ENCODE measurements around the gene UFC1. TPM values are rescaled to one million over a fixed set of nuclear protein-coding genes. Genes with fewer than 3 reads are reported as not detected.

Gene UFC1
- total RNA-seq, 1 donor from 2014 or later = 91.0 TPM

DNA sequence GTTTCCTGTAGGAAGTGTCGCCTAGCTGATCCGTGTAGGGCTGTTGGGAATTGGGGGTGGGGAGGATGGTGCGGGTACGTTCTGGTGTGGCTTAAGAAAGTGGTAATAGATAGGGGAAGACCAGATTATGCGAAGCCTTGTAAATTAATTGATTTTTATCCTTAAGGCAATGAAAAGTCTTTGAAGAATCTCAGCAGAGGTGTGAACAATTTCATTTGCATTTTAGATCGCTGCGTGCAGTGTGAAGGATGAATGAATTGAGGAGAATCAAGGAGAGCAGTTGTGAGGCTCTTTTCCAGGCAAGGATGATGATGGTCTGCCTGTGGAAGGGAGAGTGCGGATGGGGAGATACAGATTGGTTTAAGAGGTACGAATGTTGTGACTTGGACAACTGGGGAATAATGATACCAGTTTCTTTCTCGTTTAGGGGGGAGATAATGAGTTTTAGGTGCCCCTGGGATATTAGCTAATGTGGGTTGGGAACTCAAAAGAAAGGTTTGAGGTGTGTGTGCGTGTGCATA lies 20.5 kb upstream of the UFC1 start:
- no peaks in the 10 kb centered on the region for H3K9me3 ChIP-seq (ENCODE audit: insufficient read depth, low read depth, low read length)
- H3K36me3 Mint-ChIP-seq (ENCODE audit: low read depth, unreplicated experiment) = peaks cover 9% of the 10 kb centered on the region
- H3K27ac ChIP-seq (ENCODE audit: low read depth, low read length) = peak overlapping the region; percentile 91
- peak overlapping the region; percentile 100 for H3K4me2 ChIP-seq (ENCODE audit: low read length)
- H2AFZ ChIP-seq (ENCODE audit: low read depth, low read length) = peak overlapping the region; percentile 88
- H3K27me3 Mint-ChIP-seq (ENCODE audit: low read depth, unreplicated experiment) = no peaks in the 10 kb centered on the region
- TF ChIP-seq EZH2 (IDR thresholded peaks at IDR 0.05; ENCODE audit: insufficient read depth, low read length) = no peak
- TF ChIP-seq, protein P1, sequence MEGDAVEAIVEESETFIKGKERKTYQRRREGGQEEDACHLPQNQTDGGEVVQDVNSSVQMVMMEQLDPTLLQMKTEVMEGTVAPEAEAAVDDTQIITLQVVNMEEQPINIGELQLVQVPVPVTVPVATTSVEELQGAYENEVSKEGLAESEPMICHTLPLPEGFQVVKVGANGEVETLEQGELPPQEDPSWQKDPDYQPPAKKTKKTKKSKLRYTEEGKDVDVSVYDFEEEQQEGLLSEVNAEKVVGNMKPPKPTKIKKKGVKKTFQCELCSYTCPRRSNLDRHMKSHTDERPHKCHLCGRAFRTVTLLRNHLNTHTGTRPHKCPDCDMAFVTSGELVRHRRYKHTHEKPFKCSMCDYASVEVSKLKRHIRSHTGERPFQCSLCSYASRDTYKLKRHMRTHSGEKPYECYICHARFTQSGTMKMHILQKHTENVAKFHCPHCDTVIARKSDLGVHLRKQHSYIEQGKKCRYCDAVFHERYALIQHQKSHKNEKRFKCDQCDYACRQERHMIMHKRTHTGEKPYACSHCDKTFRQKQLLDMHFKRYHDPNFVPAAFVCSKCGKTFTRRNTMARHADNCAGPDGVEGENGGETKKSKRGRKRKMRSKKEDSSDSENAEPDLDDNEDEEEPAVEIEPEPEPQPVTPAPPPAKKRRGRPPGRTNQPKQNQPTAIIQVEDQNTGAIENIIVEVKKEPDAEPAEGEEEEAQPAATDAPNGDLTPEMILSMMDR (IDR thresholded peaks at IDR 0.05; ENCODE audit: insufficient read depth, low read depth, low read length) = no peak
- peaks cover 19% of the 10 kb centered on the region for H3K4me1 Mint-ChIP-seq (ENCODE audit: low read depth, unreplicated experiment)
- no peaks in the 10 kb centered on the region for H3K9me3 Mint-ChIP-seq (ENCODE audit: unreplicated experiment)
- no peak overlapping the region for H3K4me3 Mint-ChIP-seq (ENCODE audit: unreplicated experiment)
- no peak overlapping the region for H3K27ac Mint-ChIP-seq (ENCODE audit: unreplicated experiment)
- H3K4me3 ChIP-seq (ENCODE audit: insufficient read depth, low read depth, low read length) = peak overlapping the region; percentile 93
- peaks cover 5% of the 10 kb centered on the region for H3K4me1 ChIP-seq (ENCODE audit: insufficient read depth, low read length)
- no peak for DNase-seq (ENCODE audit: low read depth)
- no peaks in the 10 kb centered on the region for H3K27me3 ChIP-seq (ENCODE audit: insufficient read depth, low read length)
- H4K20me1 ChIP-seq (ENCODE audit: insufficient read depth, low read length) = peaks cover 37% of the 10 kb centered on the region
- H3K36me3 ChIP-seq (ENCODE audit: insufficient read depth, low read length) = peaks cover 10% of the 10 kb centered on the region
- peaks cover 60% of the 10 kb centered on the region for H3K79me2 ChIP-seq (ENCODE audit: insufficient read depth, low read length)
- FAIRE-seq = no peak
- H3K9ac ChIP-seq (ENCODE audit: low read length) = peak overlapping the region; percentile 94

DNA sequence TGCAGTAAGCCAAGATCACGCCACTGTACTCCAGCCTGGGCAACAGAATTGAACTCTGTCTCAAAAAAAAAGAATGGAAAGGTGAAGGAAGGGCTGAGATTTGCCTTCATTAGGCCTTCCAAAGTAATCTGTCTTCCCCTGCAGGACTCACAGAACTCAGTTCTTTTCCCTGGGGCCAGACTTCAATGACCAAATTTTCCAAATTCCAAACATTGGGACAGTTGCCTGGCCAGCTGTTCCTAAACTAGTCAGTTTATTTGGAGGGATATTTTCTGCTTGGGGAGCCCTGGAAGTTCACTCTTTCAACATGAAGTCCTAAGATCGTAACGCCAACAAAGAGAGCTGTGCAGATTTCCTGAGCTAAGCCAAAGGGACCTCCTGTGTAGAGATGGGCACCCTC lies 15.9 kb upstream of the UFC1 start:
- no peaks in the 10 kb centered on the region for H3K9me3 Mint-ChIP-seq (ENCODE audit: unreplicated experiment)
- no peaks in the 10 kb centered on the region for H3K4me1 Mint-ChIP-seq (ENCODE audit: low read depth, unreplicated experiment)
- DNase-seq (ENCODE audit: low read depth) = no peak
- H3K4me3 Mint-ChIP-seq (ENCODE audit: unreplicated experiment) = no peak overlapping the region
- H3K36me3 Mint-ChIP-seq (ENCODE audit: low read depth, unreplicated experiment) = no peaks in the 10 kb centered on the region
- H2AFZ ChIP-seq (ENCODE audit: low read depth, low read length) = no peak overlapping the region
- no peaks in the 10 kb centered on the region for H3K36me3 ChIP-seq (ENCODE audit: insufficient read depth, low read length)
- H3K4me3 ChIP-seq (ENCODE audit: insufficient read depth, low read depth, low read length) = no peak overlapping the region
- FAIRE-seq = no peak
- H3K9ac ChIP-seq (ENCODE audit: low read length) = no peak overlapping the region
- H4K20me1 ChIP-seq (ENCODE audit: insufficient read depth, low read length) = peaks cover 4% of the 10 kb centered on the region
- no peak overlapping the region for H3K27ac Mint-ChIP-seq (ENCODE audit: unreplicated experiment)
- no peak overlapping the region for H3K4me2 ChIP-seq (ENCODE audit: low read length)
- no peaks in the 10 kb centered on the region for H3K27me3 Mint-ChIP-seq (ENCODE audit: low read depth, unreplicated experiment)
- H3K9me3 ChIP-seq (ENCODE audit: insufficient read depth, low read depth, low read length) = no peaks in the 10 kb centered on the region
- TF ChIP-seq, protein P1 (IDR thresholded peaks at IDR 0.05; ENCODE audit: insufficient read depth, low read depth, low read length) = no peak
- TF ChIP-seq EZH2 (IDR thresholded peaks at IDR 0.05; ENCODE audit: insufficient read depth, low read length) = no peak
- peaks cover 21% of the 10 kb centered on the region for H3K79me2 ChIP-seq (ENCODE audit: insufficient read depth, low read length)
- H3K27me3 ChIP-seq (ENCODE audit: insufficient read depth, low read length) = no peaks in the 10 kb centered on the region
- H3K27ac ChIP-seq (ENCODE audit: low read depth, low read length) = no peak overlapping the region
- no peaks in the 10 kb centered on the region for H3K4me1 ChIP-seq (ENCODE audit: insufficient read depth, low read length)

DNA sequence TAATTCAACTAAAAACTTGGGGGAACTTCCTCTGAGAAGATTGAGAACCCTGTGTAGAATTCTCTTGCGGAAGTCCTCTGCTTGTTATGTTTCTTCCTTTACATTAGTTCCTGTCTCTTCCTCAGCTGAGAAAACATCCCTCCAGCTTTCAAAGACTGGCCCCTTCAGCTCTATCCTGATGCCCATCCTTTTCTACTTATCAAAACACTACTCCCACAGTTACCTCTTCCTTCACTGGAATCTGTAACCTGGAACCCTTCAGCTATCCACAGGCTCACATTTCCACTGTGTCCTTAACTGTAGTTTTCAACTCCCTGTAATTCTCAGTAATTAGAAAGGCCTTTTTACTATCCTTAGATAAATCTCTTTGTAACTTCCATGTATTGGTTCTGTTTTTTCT lies 15.3 kb upstream of the UFC1 start:
- no peaks in the 10 kb centered on the region for H3K4me1 ChIP-seq (ENCODE audit: insufficient read depth, low read length)
- H3K27ac ChIP-seq (ENCODE audit: low read depth, low read length) = no peak overlapping the region
- TF ChIP-seq, protein P1 (IDR thresholded peaks at IDR 0.05; ENCODE audit: insufficient read depth, low read depth, low read length) = no peak
- H3K9ac ChIP-seq (ENCODE audit: low read length) = no peak overlapping the region
- H3K36me3 Mint-ChIP-seq (ENCODE audit: low read depth, unreplicated experiment) = no peaks in the 10 kb centered on the region
- H3K27me3 Mint-ChIP-seq (ENCODE audit: low read depth, unreplicated experiment) = no peaks in the 10 kb centered on the region
- no peak overlapping the region for H3K27ac Mint-ChIP-seq (ENCODE audit: unreplicated experiment)
- no peak overlapping the region for H3K4me2 ChIP-seq (ENCODE audit: low read length)
- H3K4me3 Mint-ChIP-seq (ENCODE audit: unreplicated experiment) = no peak overlapping the region
- H3K4me3 ChIP-seq (ENCODE audit: insufficient read depth, low read depth, low read length) = no peak overlapping the region
- FAIRE-seq (no peak), DNase-seq (ENCODE audit: low read depth) (no peak)
- H3K79me2 ChIP-seq (ENCODE audit: insufficient read depth, low read length) = peaks cover 19% of the 10 kb centered on the region
- H3K9me3 ChIP-seq (ENCODE audit: insufficient read depth, low read depth, low read length) = no peaks in the 10 kb centered on the region
- no peaks in the 10 kb centered on the region for H3K36me3 ChIP-seq (ENCODE audit: insufficient read depth, low read length)
- H4K20me1 ChIP-seq (ENCODE audit: insufficient read depth, low read length) = peaks cover 4% of the 10 kb centered on the region
- H3K9me3 Mint-ChIP-seq (ENCODE audit: unreplicated experiment) = no peaks in the 10 kb centered on the region
- H2AFZ ChIP-seq (ENCODE audit: low read depth, low read length) = no peak overlapping the region
- H3K4me1 Mint-ChIP-seq (ENCODE audit: low read depth, unreplicated experiment) = no peaks in the 10 kb centered on the region
- H3K27me3 ChIP-seq (ENCODE audit: insufficient read depth, low read length) = no peaks in the 10 kb centered on the region
